ENCODE data around the gene OR8D4.

DNA sequence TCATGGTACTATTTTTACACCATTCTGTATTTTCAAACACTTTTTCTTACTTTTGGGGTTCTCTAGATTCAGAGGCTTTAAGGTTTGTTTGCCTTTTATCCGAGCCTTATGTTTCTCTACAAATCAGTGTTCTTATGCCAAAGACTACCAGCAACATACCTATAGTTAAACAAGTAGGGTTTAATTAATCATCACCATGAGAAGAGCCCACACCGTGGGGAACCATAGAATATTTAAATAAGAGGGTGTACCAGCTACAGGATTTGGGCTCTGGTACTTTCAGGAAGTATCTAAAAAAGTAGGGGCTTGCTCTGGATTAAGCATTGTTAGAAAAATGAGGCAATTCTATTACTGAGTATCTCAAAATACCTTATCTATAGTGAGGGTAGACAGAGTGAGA lies 42.2 kb upstream of the OR8D4 start:
- TF ChIP-seq MYB (IDR thresholded peaks at IDR 0.05; ENCODE audit: borderline replicate concordance, low read depth, low read length): no peak
- TF ChIP-seq SMAD1 (IDR thresholded peaks at IDR 0.05; ENCODE audit: low read depth, partially characterized antibody): no peak

Measured in GM12878 (cell line).